ENCODE measurements around the gene OR2Y1. TPM values are rescaled to one million over a fixed set of nuclear protein-coding genes. Genes with fewer than 3 reads are reported as not detected.
"Not testable (repeated sequence)": the region's sequence is repeated elsewhere in the genome, so short reads cannot be mapped to it uniquely, and the experiment has no call there.

The OR2Y1 gene
- total and polyA plus RNA-seq, 4 donors: not detected

GRCh38 chr5:180704362-180704761 lies 35.5 kb downstream of the OR2Y1 start:
- H3K27ac ChIP-seq (ENCODE audit: low read depth, low read length): no peak overlapping the region
- peak in 1 of 6 donors; percentile 43 for DNase-seq (ENCODE audit: low read depth in 4 of 6, low spot score in 6 of 6)
- H3K27me3 ChIP-seq (ENCODE audit: control insufficient read depth, insufficient read depth, low read length): peaks cover 2% of the 10 kb centered on the region
- H3K4me3 ChIP-seq (ENCODE audit: low read depth, low read length): no peak overlapping the region
- WGBS (ENCODE audit: insufficient coverage): 100% methylated on average over 1 of the region's 2 CpGs
- no peaks in the 10 kb centered on the region for H3K9me3 ChIP-seq (ENCODE audit: control insufficient read depth, insufficient read depth, low read length)
- H3K4me1 ChIP-seq (ENCODE audit: control insufficient read depth, insufficient read depth, low read length): no peaks in the 10 kb centered on the region
- H3K36me3 ChIP-seq (ENCODE audit: control insufficient read depth, insufficient read depth, low read length): no peaks in the 10 kb centered on the region

- DNase-seq (ENCODE audit: low read depth in 4 of 6, low spot score in 6 of 6): no peak
- 76% methylated on average over 7 of the region's 7 CpGs for WGBS (ENCODE audit: insufficient coverage)
- peaks cover 2% of the 10 kb centered on the region for H3K27me3 ChIP-seq (ENCODE audit: control insufficient read depth, insufficient read depth, low read length)
- no peak overlapping the region for H3K4me3 ChIP-seq (ENCODE audit: low read depth, low read length)
- no peaks in the 10 kb centered on the region for H3K4me1 ChIP-seq (ENCODE audit: control insufficient read depth, insufficient read depth, low read length)
- H3K36me3 ChIP-seq (ENCODE audit: control insufficient read depth, insufficient read depth, low read length): no peaks in the 10 kb centered on the region
- H3K27ac ChIP-seq (ENCODE audit: low read depth, low read length): no peak overlapping the region
- H3K9me3 ChIP-seq (ENCODE audit: control insufficient read depth, insufficient read depth, low read length): no peaks in the 10 kb centered on the region
Observed at GRCh38 chr5:180703912-180704311, 35.9 kb downstream of the OR2Y1 start.

GRCh38 chr5:180703371-180703770 lies 36.5 kb downstream of the OR2Y1 start:
- not testable (repeated sequence) for H3K27me3 ChIP-seq (ENCODE audit: control insufficient read depth, insufficient read depth, low read length); DNase-seq (ENCODE audit: low read depth in 4 of 6, low spot score in 6 of 6); H3K27ac ChIP-seq (ENCODE audit: low read depth, low read length); H3K36me3 ChIP-seq (ENCODE audit: control insufficient read depth, insufficient read depth, low read length); H3K9me3 ChIP-seq (ENCODE audit: control insufficient read depth, insufficient read depth, low read length); H3K4me1 ChIP-seq (ENCODE audit: control insufficient read depth, insufficient read depth, low read length); H3K4me3 ChIP-seq (ENCODE audit: low read depth, low read length)
- 75% methylated on average over 1 of the region's 2 CpGs for WGBS (ENCODE audit: insufficient coverage)

DNA sequence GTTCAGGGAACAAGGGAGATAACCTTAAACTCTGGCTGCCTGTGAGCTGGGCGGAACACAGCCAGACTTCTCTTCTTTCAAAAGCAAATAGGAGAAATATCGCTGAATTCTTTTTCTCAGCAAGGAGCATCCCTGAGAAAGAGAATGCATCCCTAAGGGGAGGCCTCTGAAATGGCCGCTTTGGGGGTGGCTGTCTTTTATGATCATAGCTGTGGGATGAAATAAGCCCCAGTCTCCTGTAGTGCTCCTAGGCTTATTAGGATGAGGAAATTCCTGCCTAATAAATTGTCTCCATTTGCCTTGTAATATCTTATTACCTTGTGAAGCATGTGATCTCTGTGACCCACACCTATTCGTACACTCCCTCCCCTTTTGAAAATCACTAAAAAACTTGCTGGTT lies 39.4 kb downstream of the OR2Y1 start:
- not testable (repeated sequence) for H3K9me3 ChIP-seq (ENCODE audit: control insufficient read depth, insufficient read depth, low read length); H3K27me3 ChIP-seq (ENCODE audit: control insufficient read depth, insufficient read depth, low read length); H3K4me1 ChIP-seq (ENCODE audit: control insufficient read depth, insufficient read depth, low read length); DNase-seq (ENCODE audit: low read depth in 4 of 6, low spot score in 6 of 6); H3K27ac ChIP-seq (ENCODE audit: low read depth, low read length); H3K36me3 ChIP-seq (ENCODE audit: control insufficient read depth, insufficient read depth, low read length); H3K4me3 ChIP-seq (ENCODE audit: low read depth, low read length)
- WGBS (ENCODE audit: insufficient coverage): 100% methylated on average over 2 of the region's 4 CpGs

DNA sequence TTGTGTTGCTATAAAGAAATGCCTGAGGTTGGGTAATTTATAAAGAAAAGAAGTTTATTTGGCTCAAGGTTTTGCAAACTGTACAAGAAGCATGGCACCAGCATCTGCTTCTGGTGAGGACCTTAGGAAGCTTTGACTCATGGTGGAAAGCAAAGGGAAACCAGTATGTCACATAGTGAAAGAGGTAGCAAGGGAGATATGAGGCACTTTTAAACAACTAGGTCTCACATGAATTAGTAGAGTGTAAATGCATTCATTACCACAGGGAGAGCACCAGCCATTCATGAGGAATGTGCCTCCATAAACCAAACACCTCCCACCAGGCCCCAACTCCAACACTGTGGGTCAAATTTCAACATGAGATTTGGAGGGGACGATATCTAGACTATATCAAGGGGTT lies 40.8 kb downstream of the OR2Y1 start:
- Histone ChIP-seq H3K36me3 (ENCODE audit: control insufficient read depth, insufficient read depth, low read length) (no peaks in the 10 kb centered on the region), H3K4me1 (ENCODE audit: control insufficient read depth, insufficient read depth, low read length) (no peaks in the 10 kb centered on the region), H3K27me3 (ENCODE audit: control insufficient read depth, insufficient read depth, low read length) (peaks cover 2% of the 10 kb centered on the region), H3K4me3 (ENCODE audit: low read depth, low read length) (no peak overlapping the region), H3K9me3 (ENCODE audit: control insufficient read depth, insufficient read depth, low read length) (no peaks in the 10 kb centered on the region), H3K27ac (ENCODE audit: low read depth, low read length) (no peak overlapping the region)
- DNase-seq (ENCODE audit: low read depth in 4 of 6, low spot score in 6 of 6): no peak
- no CpG with 5 or more reads among the region's 1 CpG for WGBS (ENCODE audit: insufficient coverage)

- Histone ChIP-seq H3K27ac (ENCODE audit: low read depth, low read length) (no peak overlapping the region), H3K9me3 (ENCODE audit: control insufficient read depth, insufficient read depth, low read length) (no peaks in the 10 kb centered on the region), H3K4me3 (ENCODE audit: low read depth, low read length) (no peak overlapping the region), H3K4me1 (ENCODE audit: control insufficient read depth, insufficient read depth, low read length) (no peaks in the 10 kb centered on the region), H3K36me3 (ENCODE audit: control insufficient read depth, insufficient read depth, low read length) (no peaks in the 10 kb centered on the region), H3K27me3 (ENCODE audit: control insufficient read depth, insufficient read depth, low read length) (peaks cover 2% of the 10 kb centered on the region)
- no peak for DNase-seq (ENCODE audit: low read depth in 4 of 6, low spot score in 6 of 6)
- WGBS (ENCODE audit: insufficient coverage): 100% methylated on average over 1 of the region's 1 CpG
Observed at GRCh38 chr5:180696116-180696515, 43.7 kb downstream of the OR2Y1 start.

DNA sequence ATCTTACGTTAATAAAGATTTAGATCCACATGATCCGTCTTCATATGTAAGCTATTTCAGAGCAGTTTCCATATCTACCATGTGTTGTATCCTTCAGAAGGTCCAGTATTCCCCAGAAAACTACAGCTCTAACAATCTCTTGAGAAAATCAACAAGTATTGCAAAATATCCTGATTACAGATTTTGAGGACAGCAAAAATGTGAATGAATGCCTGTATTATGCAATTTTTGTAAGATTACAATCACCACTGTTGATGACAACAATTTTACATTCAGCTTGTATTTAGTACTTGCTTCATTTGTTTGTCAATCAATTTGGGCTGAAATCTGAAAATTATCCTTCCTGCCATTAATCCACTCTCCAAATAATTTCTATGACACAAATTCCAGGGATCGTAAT lies 47.4 kb downstream of the OR2Y1 start:
- no peak overlapping the region for H3K27ac ChIP-seq (ENCODE audit: low read depth, low read length)
- no peaks in the 10 kb centered on the region for H3K36me3 ChIP-seq (ENCODE audit: control insufficient read depth, insufficient read depth, low read length)
- no peak overlapping the region for H3K4me3 ChIP-seq (ENCODE audit: low read depth, low read length)
- no peaks in the 10 kb centered on the region for H3K27me3 ChIP-seq (ENCODE audit: control insufficient read depth, insufficient read depth, low read length)
- H3K9me3 ChIP-seq (ENCODE audit: control insufficient read depth, insufficient read depth, low read length): no peaks in the 10 kb centered on the region
- DNase-seq (ENCODE audit: low read depth in 4 of 6, low spot score in 6 of 6): no peak
- H3K4me1 ChIP-seq (ENCODE audit: control insufficient read depth, insufficient read depth, low read length): no peaks in the 10 kb centered on the region
- 100% methylated on average over 2 of the region's 3 CpGs for WGBS (ENCODE audit: insufficient coverage)

DNA sequence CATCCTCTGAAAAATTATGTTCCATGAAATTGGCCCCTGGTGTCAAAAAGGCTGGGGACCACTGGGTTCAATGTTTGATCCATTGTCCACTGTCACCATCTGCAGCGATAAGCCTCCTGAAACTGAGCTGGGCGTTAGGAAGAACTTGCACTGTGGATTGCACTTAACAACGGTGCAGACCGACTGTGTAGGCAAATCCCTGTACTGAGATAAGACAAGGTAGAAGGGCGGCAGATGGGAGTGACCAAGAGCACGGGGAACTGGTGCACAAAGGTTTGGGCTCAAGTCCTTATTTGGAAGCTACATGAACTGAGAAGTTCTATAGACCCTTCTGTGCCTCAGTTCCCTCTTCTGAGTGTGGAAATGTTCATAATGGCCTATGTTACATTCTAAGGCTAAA lies 48.8 kb downstream of the OR2Y1 start:
- H3K27ac ChIP-seq (ENCODE audit: low read depth, low read length): no peak overlapping the region
- 72% methylated on average over 6 of the region's 6 CpGs for WGBS (ENCODE audit: insufficient coverage)
- H3K9me3 ChIP-seq (ENCODE audit: control insufficient read depth, insufficient read depth, low read length): no peaks in the 10 kb centered on the region
- H3K36me3 ChIP-seq (ENCODE audit: control insufficient read depth, insufficient read depth, low read length): no peaks in the 10 kb centered on the region
- H3K4me1 ChIP-seq (ENCODE audit: control insufficient read depth, insufficient read depth, low read length): no peaks in the 10 kb centered on the region
- H3K27me3 ChIP-seq (ENCODE audit: control insufficient read depth, insufficient read depth, low read length): no peaks in the 10 kb centered on the region
- no peak for DNase-seq (ENCODE audit: low read depth in 4 of 6, low spot score in 6 of 6)
- H3K4me3 ChIP-seq (ENCODE audit: low read depth, low read length): no peak overlapping the region

DNA sequence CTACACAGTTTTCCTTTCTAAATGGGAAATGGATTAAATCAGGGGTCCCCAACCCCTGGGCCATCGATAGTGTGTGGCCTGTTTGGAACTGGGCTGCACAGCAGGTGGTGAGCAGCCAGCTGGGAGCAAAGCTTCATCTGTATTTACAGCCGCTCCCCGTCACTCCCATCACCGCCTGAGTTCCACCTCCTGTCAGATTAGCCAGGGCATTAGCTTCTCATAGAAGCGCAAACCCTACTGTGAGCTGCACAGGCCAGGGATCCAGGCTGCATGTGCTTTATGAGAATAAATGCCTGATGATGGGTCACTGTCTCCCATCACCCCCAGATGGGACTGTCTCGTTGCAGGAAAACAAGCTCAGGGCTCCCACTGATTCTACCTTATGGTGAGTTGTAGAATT lies 49.3 kb downstream of the OR2Y1 start:
- H3K27me3 ChIP-seq (ENCODE audit: control insufficient read depth, insufficient read depth, low read length): no peaks in the 10 kb centered on the region
- WGBS (ENCODE audit: insufficient coverage): 14% methylated on average over 1 of the region's 6 CpGs
- no peak for DNase-seq (ENCODE audit: low read depth in 4 of 6, low spot score in 6 of 6)
- H3K27ac ChIP-seq (ENCODE audit: low read depth, low read length): no peak overlapping the region
- no peaks in the 10 kb centered on the region for H3K4me1 ChIP-seq (ENCODE audit: control insufficient read depth, insufficient read depth, low read length)
- H3K9me3 ChIP-seq (ENCODE audit: control insufficient read depth, insufficient read depth, low read length): no peaks in the 10 kb centered on the region
- no peak overlapping the region for H3K4me3 ChIP-seq (ENCODE audit: low read depth, low read length)
- H3K36me3 ChIP-seq (ENCODE audit: control insufficient read depth, insufficient read depth, low read length): no peaks in the 10 kb centered on the region

DNA sequence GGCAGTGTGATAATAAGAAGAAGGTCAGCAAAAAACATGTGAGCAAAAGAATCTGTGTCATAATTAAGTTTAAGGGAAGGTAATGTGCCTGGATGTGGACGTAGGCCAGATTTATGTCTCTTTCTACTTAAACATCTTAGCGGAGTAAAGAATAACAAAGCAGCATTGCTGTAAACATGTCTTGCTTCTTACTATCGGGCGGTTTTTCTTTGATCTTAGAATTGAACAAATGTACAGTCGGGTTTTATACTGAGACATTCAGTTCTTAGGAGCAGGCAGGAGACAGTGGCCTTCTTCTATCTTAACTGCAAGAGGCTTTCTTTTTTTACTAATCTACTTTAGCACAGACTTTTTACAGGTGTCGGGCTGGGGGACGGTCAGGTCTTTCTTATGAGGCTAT lies 50.1 kb downstream of the OR2Y1 start:
- H3K9me3 ChIP-seq (ENCODE audit: control insufficient read depth, insufficient read depth, low read length): no peaks in the 10 kb centered on the region
- 33% methylated on average over 3 of the region's 7 CpGs for WGBS (ENCODE audit: insufficient coverage)
- no peaks in the 10 kb centered on the region for H3K36me3 ChIP-seq (ENCODE audit: control insufficient read depth, insufficient read depth, low read length)
- no peaks in the 10 kb centered on the region for H3K4me1 ChIP-seq (ENCODE audit: control insufficient read depth, insufficient read depth, low read length)
- H3K27me3 ChIP-seq (ENCODE audit: control insufficient read depth, insufficient read depth, low read length): no peaks in the 10 kb centered on the region
- no peak overlapping the region for H3K27ac ChIP-seq (ENCODE audit: low read depth, low read length)
- H3K4me3 ChIP-seq (ENCODE audit: low read depth, low read length): no peak overlapping the region
- DNase-seq (ENCODE audit: low read depth in 4 of 6, low spot score in 6 of 6): no peak
